ENCODE results near the gene GLCE.

- no peak for TF ChIP-seq CTCF (IDR thresholded peaks at IDR 0.05)
- TF ChIP-seq POLR2A (IDR thresholded peaks at IDR 0.05) = no peak
- TF ChIP-seq EP300 (IDR thresholded peaks at IDR 0.05) = no peak
Observed at GRCh38 chr15:69143756-69144436, 16.5 kb upstream of the GLCE start.
